Inferior parietal cortex (tissue), 1 donor: ENCODE measurements around the gene EXOC1.
A peak's percentile ranks its signal among the peaks of the same experiment; 100 is the strongest.
"Not testable (repeated sequence)": the region's sequence is repeated elsewhere in the genome, so short reads cannot be mapped to it uniquely, and the experiment has no call there.

Experiments used
- DNase-seq: peaks from one replicate; pipeline ENCODE4 v3.0.0-alpha.2; 2016; ENCODE audit errors: extremely low spot score

The EXOC1 gene

GRCh38 chr4:55853484-55854046, at the start of gene EXOC1:
EXOC1 (plus strand) TSS chr4:55853648; CDS start chr4:55858324, 4,676 bp downstream.
- DNase-seq, result peak; percentile 99

- no peak for DNase-seq
These were observed 45.9 kb upstream of the EXOC1 start for GRCh38 chr4:55807556-55807955.

- no peak for DNase-seq
These were observed 45.3 kb upstream of the EXOC1 start for GRCh38 chr4:55808186-55808585.

- no peak for DNase-seq
These were observed 44.8 kb upstream of the EXOC1 start for GRCh38 chr4:55808632-55809031.

- no peak for DNase-seq
These were observed 35.8 kb upstream of the EXOC1 start for GRCh38 chr4:55817691-55818090.

GRCh38 chr4:55819634-55820033, 33.8 kb upstream of the EXOC1 start, which contains the start of gene EXOC1L:
EXOC1L (plus strand) TSS chr4:55819790; CDS start chr4:55820027, 237 bp downstream.
- no peak for DNase-seq

- DNase-seq, result no peak
These were observed 33.2 kb upstream of the EXOC1 start for GRCh38 chr4:55820279-55820678.

GRCh38 chr4:55822329-55822728, 31.1 kb upstream of the EXOC1 start:
- DNase-seq, result no peak

GRCh38 chr4:55824865-55825264, 28.6 kb upstream of the EXOC1 start:
- DNase-seq, result no peak

GRCh38 chr4:55826986-55827385, 26.5 kb upstream of the EXOC1 start:
- DNase-seq, result no peak

GRCh38 chr4:55827582-55827981, 25.9 kb upstream of the EXOC1 start:
- DNase-seq, result no peak

- DNase-seq, result no peak
These were observed 23.4 kb upstream of the EXOC1 start for GRCh38 chr4:55830048-55830447.

- no peak for DNase-seq
These were observed 22.7 kb upstream of the EXOC1 start for GRCh38 chr4:55830716-55831115.

- DNase-seq, result no peak
These were observed 19.2 kb upstream of the EXOC1 start for GRCh38 chr4:55834086-55834795.

GRCh38 chr4:55837903-55838302, 15.5 kb upstream of the EXOC1 start:
- no peak for DNase-seq

GRCh38 chr4:55838356-55838755, 15.1 kb upstream of the EXOC1 start:
- no peak for DNase-seq

GRCh38 chr4:55838952-55839351, 14.5 kb upstream of the EXOC1 start:
- DNase-seq, result no peak

- no peak for DNase-seq
These were observed 12.5 kb upstream of the EXOC1 start for GRCh38 chr4:55840956-55841355.

- DNase-seq, result not testable (repeated sequence)
These were observed 11.8 kb upstream of the EXOC1 start for GRCh38 chr4:55841373-55842239.

GRCh38 chr4:55842312-55842711, 11.1 kb upstream of the EXOC1 start:
- DNase-seq, result not testable (repeated sequence)

GRCh38 chr4:55849724-55850123, 3.7 kb upstream of the EXOC1 start:
- DNase-seq, result no peak

GRCh38 chr4:55851885-55852284, 1.6 kb upstream of the EXOC1 start:
- no peak for DNase-seq

- DNase-seq, result no peak
These were observed 681 bp downstream of the EXOC1 start for GRCh38 chr4:55854129-55854528.
